HG02870 (cell line): ENCODE results near the gene CACNA1E.
"Not testable (repeated sequence)": the region's sequence is repeated elsewhere in the genome, so short reads cannot be mapped to it uniquely, and the experiment has no call there.

Source experiments
- ATAC-seq: cut with Tn5 transposase; IDR thresholded peaks from one replicate; pipeline ENCODE4 v1.9.1; 2021; ENCODE audit warnings: mild to moderate bottlenecking, moderate library complexity; ENCODE audit not compliant: unreplicated experiment

Gene CACNA1E

DNA sequence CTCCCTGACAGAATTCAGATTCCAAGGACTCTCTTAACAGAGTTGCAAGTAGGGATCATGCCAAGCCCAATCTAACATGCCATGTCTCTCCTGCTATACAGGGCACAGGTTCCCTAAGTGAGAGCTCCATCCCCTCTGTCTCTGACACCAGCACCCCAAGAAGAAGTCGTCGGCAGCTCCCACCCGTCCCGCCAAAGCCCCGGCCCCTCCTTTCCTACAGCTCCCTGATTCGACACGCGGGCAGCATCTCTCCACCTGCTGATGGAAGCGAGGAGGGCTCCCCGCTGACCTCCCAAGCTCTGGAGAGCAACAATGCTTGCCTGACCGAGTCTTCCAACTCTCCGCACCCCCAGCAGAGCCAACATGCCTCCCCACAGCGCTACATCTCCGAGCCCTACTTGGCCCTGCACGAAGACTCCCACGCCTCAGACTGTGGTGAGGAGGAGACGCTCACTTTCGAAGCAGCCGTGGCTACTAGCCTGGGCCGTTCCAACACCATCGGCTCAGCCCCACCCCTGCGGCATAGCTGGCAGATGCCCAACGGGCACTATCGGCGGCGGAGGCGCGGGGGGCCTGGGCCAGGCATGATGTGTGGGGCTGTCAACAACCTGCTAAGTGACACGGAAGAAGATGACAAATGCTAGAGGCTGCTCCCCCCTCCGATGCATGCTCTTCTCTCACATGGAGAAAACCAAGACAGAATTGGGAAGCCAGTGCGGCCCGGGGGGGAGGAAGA, 315.0 kb downstream of the CACNA1E start:
- ATAC-seq, result no peak

DNA sequence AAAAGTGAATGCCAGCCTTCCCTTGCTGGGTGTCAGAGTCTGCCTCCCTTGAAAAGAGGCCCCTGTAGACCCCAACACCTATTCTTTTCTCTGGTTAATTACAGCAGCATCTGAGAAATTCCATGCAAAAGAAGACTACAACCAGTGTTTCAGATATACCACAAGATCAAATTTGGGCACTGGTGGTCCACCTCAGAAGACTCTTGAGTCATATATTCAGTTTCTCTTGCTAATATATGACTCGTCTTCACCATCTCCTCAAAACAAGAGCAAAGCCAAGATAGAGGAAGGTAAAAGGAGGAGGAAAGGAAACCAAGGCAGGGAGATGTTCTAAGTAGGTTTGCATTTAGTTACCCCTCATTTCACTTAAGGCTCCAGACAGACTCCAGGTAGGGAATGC, 318.3 kb downstream of the CACNA1E start:
- no peak for ATAC-seq

DNA sequence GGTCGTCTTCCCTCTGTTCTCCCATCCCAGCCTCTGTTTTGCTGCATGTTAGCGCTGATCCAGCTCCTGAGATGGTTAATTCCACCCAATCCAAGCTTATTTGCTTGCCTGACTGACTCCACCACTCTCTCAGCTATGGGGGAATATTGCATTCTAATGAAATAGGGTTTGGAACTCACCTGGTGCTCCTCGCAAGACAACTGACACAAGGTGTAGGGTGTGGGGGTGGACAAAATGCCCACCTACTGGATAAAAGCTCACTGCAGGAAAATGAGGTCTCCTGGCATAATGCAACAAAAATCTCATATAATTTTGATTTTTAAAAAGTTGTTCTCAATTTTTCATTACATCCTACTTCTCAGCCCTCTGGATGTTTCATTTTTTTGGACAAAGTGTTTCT, 319.1 kb downstream of the CACNA1E start:
- ATAC-seq, result no peak

GRCh38 chr1:181803421-181803820, 320.1 kb downstream of the CACNA1E start:
- no peak for ATAC-seq

GRCh38 chr1:181804989-181805388, 321.7 kb downstream of the CACNA1E start:
- ATAC-seq, result no peak

DNA sequence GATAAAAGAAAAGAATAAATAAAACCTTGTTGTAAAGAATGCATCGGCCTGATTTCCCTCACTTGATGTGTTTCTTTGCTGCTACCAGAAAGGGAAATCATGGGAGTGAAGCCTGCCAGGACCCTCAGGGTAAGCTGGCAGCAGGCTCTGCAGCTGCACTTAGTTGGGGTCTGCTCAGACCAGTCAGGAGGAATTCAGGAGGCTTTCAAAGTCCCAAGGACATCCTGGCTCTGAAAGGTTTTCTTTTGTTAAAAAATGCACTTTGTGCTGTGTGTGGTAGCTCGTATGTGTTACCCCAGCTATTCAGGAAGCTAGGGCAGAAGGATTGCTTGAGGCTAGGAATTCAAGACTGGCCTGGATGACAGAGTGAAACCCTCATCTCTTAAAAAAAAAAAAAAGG, 323.4 kb downstream of the CACNA1E start:
- ATAC-seq, result no peak

DNA sequence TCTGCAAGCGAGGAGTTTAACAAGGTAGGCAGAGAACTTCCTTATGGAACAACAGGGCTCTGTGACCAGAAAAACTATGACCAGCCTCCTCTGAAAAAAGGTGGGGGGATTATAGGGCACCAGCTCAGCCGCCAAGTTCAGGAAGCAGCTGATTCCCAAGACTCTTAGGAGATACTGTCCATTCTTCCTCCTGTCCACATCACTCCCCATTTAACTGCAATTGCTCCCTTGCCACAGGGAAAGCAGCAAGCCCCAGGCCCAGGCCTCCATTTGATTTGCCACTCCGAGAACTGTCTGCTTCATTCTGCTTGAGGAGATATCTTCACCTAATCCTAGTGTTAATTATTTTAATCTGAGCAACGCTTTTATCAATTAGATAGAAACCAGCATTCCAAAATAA, 323.9 kb downstream of the CACNA1E start:
- ATAC-seq, result no peak

- ATAC-seq, result no peak
These were observed 326.8 kb downstream of the CACNA1E start for GRCh38 chr1:181809991-181810545.

DNA sequence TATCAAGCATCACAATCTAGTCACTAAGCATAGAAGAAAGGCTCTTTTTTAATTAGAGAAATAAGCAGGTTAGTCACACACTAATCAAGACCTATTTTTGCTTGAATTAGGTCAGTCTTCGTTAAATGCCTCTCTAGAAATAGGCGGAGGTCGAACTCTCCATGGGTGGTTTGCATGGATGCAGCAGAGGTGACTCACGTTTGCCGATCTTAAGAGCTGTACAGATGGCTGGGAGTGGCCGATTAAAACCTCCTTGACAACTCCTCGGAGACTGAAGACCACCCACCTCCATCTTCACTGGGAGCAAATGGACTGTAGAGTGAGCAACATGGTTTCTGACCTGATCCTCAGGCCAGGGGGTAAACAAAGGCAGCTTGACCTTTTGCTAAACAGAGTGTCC, 328.9 kb downstream of the CACNA1E start:
- ATAC-seq, result no peak

DNA sequence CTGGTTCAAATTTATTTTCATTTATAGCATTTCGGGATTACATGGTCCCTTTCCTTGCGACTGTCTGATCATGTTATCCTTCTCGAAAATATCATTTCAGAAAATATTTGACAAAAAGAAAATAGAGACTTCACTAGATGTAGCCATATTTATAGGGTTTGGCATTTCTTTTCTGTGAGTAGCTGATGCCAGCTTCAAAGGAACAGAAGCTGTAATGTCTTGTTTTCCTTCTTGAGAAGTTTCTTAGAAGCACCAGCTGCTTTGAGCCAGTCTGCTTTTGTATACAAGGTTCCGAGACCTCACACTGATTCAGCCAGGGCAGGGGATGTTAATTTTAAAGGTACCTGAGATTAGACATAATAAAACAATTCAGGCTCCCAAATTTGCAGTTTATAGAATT, 329.9 kb downstream of the CACNA1E start:
- no peak for ATAC-seq

DNA sequence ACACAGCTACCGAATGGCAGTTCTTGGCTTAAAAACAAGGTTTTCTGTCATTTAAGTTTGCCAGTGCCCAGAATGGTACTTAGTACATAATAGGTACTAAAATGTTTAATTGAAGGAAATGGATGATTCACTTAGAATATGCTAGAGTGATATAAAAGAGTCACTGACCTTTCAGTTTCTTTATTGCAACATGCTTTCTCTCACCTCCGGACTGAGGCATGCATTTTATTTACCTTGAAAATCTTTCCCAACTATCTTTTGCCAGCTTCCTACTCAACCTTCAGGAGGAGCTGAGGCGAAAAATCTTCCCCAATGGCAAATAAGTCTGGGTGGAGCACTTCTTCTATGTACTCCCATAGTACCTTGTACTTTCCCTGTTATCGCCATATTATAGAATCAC, 333.3 kb downstream of the CACNA1E start:
- no peak for ATAC-seq

GRCh38 chr1:181817091-181817490, 333.8 kb downstream of the CACNA1E start:
- no peak for ATAC-seq

DNA sequence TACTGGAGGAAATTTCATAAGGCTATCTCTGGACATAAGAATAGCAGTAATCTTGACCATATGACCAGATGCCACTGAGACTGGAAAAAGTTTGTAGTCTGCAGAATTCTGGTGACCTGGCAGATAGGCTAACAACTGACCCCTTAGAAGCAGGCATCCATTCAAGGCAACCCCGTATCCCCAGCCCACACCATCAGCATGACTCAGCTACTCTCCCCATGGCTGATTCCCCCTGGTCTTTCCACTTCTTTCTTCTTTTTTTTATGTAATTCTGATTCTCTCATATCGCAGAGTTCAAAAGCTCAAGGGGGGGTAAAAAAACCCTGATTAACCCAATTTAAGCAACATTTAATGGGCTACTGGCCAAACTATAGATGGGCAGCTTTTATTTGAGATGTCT, 335.1 kb downstream of the CACNA1E start:
- ATAC-seq, result no peak

- ATAC-seq, result no peak
These were observed 335.6 kb downstream of the CACNA1E start for GRCh38 chr1:181818943-181819342.

DNA sequence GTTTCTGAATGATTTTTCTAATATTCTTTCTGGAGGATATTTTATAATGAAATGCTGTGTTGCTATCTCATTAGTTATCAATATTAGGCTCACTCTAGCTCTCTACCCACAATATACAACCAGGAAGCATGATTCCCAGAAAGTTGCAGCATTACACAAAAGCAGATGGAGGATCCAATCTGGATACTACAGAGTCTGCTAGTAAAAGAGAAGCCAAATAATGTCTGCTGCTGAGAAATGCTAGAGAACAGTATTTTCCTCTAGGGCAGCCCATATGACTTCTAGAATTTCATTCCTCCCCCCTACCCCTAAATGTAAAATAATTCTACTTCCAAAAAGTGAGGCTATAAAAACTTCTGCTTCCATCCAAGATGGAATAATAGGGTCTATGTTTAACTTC, 338.4 kb downstream of the CACNA1E start:
- ATAC-seq, result no peak

DNA sequence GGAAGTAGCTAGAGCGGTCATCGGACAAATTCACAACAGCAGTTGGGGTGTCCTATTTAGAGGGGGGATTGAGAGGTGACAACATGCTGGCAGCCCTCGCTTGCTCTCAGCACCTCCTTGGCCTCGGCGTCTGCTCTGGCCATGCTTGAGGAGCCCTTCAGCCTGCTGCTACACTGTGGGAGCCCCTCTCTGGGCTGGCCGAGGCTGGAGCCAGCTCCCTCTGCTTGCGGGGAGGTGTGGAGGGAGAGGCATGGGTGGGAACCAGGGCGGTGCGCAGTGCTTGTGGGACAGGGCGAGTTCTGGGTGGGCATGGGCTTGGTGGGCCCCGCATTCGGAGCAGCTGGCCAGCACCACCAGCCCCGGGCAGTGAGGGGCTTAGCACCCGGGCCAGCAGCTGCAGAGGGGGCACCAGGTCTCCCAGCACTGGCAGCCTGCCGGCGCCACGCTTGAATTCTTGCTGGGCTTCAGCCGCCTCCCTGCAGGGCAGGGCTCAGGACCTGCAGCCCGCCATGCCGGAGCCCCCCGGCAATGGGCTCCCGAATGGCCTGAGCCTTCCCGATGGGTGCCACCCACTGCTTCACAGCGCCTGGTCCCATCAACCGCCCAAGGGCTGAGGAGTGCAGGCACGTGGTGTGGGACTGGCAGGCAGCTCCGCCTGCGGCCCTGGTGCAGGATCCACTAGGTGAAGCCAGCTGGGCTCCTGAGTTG, 349.0 kb downstream of the CACNA1E start:
- ATAC-seq, result not testable (repeated sequence)

DNA sequence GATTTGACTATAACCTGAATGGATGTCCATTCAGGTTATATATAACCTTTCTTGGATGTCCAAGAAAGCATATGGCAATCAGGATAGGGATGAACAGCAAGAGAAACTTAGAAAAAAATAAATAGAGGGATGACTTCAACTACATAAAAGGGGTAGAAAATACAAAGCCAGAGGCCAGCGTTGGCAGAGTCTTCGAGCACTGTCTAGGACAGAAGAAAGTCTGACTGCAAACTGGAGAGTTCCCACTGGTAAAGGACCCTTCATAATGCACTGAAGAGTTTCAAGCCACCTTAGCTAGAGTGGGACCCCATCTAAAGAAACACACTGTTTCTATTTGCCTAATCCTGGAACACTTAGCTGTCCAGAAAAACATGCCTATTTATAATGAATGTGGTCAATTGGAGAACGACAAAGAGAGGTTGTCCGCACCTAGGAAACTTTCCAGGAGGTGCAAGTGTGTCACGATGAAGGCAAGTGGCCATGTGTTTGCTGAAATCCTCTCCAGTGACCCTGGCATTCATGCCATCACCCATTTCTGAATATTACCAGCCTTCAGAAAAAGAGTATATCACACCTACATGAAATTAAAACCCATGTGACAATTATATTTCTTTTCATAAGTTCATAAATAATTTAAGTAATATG, 362.8 kb downstream of the CACNA1E start:
- ATAC-seq, result no peak

DNA sequence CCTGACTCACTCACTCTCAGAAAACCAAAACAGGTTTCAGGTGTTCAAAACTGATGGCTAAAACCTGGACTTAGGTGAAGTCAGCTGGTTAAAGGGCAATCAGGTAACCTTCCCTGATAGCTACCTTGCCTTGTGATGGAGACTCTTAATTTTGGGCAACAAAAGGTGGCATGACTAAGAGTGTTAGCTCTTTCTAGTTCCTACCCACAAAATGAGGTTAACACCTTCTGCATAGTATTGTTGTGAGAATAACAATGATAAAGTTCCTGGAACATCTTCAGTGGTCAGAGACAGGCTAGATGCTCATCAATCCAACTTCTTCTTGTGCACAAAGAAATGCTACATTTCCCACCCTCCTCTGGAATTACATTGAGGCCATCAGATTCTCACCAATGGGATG, 363.4 kb downstream of the CACNA1E start:
- ATAC-seq, result no peak

DNA sequence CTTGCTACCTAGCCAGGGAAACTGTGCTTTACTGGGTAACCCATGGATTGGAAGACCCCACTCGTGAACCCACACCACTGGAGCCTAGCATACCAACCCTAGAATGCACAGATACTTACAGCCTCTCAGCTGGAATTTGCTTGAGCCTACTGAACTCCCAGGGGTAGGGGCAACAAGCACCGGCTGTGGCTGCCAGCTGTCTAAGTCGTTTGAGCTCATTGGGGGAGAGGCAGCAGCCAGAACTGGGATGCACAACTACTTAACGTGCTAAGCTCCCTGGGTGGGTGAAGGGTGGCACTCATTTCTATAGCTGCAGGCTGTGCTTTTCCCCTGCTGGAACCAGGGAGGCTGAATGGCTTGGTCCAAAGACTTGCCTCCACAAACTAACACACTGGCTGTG, 365.8 kb downstream of the CACNA1E start:
- ATAC-seq, result no peak

GRCh38 chr1:181854212-181854611, 370.9 kb downstream of the CACNA1E start:
- not testable (repeated sequence) for ATAC-seq

DNA sequence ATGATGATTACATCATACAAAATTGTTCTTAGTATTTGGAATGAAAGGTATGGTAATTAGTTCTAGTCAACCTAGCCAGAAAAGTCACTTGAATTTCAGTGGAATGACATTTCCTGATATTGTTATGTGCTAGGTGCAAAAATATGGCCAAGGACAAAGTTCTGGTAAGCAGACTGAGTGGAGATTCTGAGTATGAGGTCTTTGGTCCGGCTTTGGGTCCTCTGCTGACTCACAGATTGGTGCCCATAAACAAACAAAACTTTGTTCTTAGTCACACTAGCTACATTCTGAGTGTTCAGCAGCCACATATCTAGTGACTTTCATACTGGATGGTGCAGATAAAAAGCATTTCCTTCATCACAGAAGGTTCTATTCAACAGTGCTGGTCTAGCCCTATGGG, 372.1 kb downstream of the CACNA1E start:
- ATAC-seq, result no peak
